Ovary (tissue), 9 donors: ENCODE results near the gene RGS1. TPM values are rescaled to one million over a fixed set of nuclear protein-coding genes. Genes with fewer than 3 reads are reported as not detected.

Experiments used
- DNase-seq, 5 donors: peaks; one replicate each; pipeline ENCODE4 v3.0.0-alpha.2; 2019 to 2020
- H3K27ac ChIP-seq, 2 donors: fragments of 200-600 bp; one replicate each; pipeline versions ENCODE4 v1.5.1 to v1.8.0; 2019 to 2022
- H3K27me3 ChIP-seq: fragments of 200-600 bp; one replicate; pipeline ENCODE4 v1.8.0; 2022
- H3K36me3 ChIP-seq: fragments of 200-600 bp; sonication (generic); one replicate; pipeline ENCODE4 v1.5.1; 2019
- H3K4me1 ChIP-seq: one replicate; pipeline ENCODE4 v1.8.1; 2013; ENCODE audit warnings: mild to moderate bottlenecking, moderate library complexity; ENCODE audit not compliant: insufficient read depth
- H3K4me3 ChIP-seq: fragments of 200-600 bp; sonication (generic); one replicate; pipeline ENCODE4 v1.5.1; 2017
- H3K9me3 ChIP-seq, 2 donors: fragments of 200-600 bp in 1 of 2; sonication (generic) in 1 of 2; one replicate each; pipeline versions ENCODE4 v1.5.1 to v1.8.1; 2013 to 2019; ENCODE audit warnings: mild to moderate bottlenecking in 1 of 2, moderate library complexity in 1 of 2
- EP300 ChIP-seq: sonication (generic); formaldehyde crosslinking; IDR thresholded peaks from one replicate; pipeline ENCODE4 v1.6.1; 2017; ENCODE audit warnings: antibody characterized with exemption
- POLR2A ChIP-seq: fragments of 450-650 bp; IDR thresholded peaks from one replicate; pipeline ENCODE4 v1.6.1; 2017; ENCODE audit warnings: antibody characterized with exemption, mild to moderate bottlenecking, moderate library complexity
- WGBS, 3 donors: extraction: QIAGEN DNeasy Blood & Tissue Kit in 1 of 3; methylation state at CpG; one replicate each; pipeline versions ENCODE4 v1.1.5 to v1.1.7; 2013 to 2017; 5-methylcytosine and 5-hydroxymethylcytosine counted together
- intact Hi-C, 4 donors: fragments of 100-400 bp; cut with DNase I; formaldehyde crosslinking; loops; one replicate each; pipeline versions ENCODE4 v1.11.0 to v1.15.1; 2022 to 2023
- polyA plus RNA-seq, 2 donors: library from polyadenylated mRNA; stranded (reverse); fragments of 200-250 nt in 1 of 2; fragments of 350-450 nt in 1 of 2; fragmentation: Illumina TruSeq in 1 of 2; extraction: RNeasy Lipid Tissue Mini Kit (QIAGEN cat#74804) in 1 of 2; gene quantifications; one replicate each; pipeline ENCODE4 v1.2.3, GENCODE V29; 2013 to 2014
- total RNA-seq, 7 donors: library from RNA; depleted of rRNA in 2 of 7; stranded (reverse); fragments of >200 nt in 2 of 7; fragmentation: NEBNext Ultra II Directional in 3 of 7; extraction: Animal tissue kit (Norgen Biotek cat#: 25700) in 3 of 7; gene quantifications; one replicate each; pipeline versions ENCODE4 v1.1.0 to v1.2.4, GENCODE V29; 2016 to 2023
- TF ChIP-seq, protein P1 (sequence below), 3 donors: fragments of 450-650 bp in 2 of 3; fragments of 200-600 bp in 1 of 3; IDR thresholded peaks; one replicate each; pipeline versions ENCODE4 v1.5.1 to v1.8.0; 2016 to 2022; ENCODE audit warnings: antibody characterized with exemption in 3 of 3, mild to moderate bottlenecking in 1 of 3
- donor health status: DM: no; HTN: no; CAD: no; lungs with moderate emphysema.
- donor health status: DM: no; HTN: no; CAD: no.
- donor health status: Bipolar disorder and iron deficiency.
- donor health status: DM: yes; HTN: yes; CAD: no.
- donor health status: DM: no; HTN: no; CAD: no.
- donor health status: DM: yes; HTN: yes; CAD: no.

The RGS1 gene
- total and polyA plus RNA-seq, 9 donors: 7.5 to 129 (median 17.0) TPM

DNA sequence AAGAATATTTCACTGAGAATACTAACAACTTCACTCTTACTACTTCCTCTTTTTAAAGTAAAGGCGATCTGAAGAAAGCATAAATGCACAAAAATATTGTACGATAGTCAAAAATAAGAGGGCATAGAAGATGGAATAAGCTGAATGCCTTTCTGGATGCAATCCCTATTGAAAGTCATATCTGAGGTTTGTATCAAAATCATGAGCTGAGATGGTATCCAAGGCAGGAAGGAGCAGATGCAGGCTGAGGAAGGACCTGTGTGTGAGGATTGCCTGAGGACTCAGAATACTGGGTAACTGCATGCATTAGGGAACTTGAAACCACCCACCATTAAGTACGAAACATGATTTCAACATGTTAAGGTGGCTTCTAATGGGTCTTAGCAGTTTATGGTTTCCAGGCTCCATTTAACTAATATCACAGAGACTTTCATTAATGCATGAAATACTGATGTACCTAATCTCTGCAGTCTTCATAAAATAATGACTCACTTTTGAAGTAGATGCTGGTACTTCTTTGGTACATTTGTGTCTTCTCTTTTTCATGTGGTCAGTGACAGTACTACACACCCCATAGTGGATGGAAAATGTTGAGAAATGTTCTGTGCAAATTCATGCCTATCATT is 29.6 kb upstream of the RGS1 start:
- H3K27me3 ChIP-seq: no peaks in the 10 kb centered on the region
- no peaks in the 10 kb centered on the region for H3K4me1 ChIP-seq
- DNase-seq: no peak
- intact Hi-C loops: no loop called here
- WGBS, 3 donors: 95 to 97% (median 96%) methylated on average over 3 of the region's 3 CpGs
- no peaks in the 10 kb centered on the region for H3K9me3 ChIP-seq
- no peak for TF ChIP-seq EP300
- TF ChIP-seq, protein P1, sequence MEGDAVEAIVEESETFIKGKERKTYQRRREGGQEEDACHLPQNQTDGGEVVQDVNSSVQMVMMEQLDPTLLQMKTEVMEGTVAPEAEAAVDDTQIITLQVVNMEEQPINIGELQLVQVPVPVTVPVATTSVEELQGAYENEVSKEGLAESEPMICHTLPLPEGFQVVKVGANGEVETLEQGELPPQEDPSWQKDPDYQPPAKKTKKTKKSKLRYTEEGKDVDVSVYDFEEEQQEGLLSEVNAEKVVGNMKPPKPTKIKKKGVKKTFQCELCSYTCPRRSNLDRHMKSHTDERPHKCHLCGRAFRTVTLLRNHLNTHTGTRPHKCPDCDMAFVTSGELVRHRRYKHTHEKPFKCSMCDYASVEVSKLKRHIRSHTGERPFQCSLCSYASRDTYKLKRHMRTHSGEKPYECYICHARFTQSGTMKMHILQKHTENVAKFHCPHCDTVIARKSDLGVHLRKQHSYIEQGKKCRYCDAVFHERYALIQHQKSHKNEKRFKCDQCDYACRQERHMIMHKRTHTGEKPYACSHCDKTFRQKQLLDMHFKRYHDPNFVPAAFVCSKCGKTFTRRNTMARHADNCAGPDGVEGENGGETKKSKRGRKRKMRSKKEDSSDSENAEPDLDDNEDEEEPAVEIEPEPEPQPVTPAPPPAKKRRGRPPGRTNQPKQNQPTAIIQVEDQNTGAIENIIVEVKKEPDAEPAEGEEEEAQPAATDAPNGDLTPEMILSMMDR (IDR thresholded peaks at IDR 0.05): no peak
- no peak for TF ChIP-seq POLR2A
- no peaks in the 10 kb centered on the region for H3K36me3 ChIP-seq
- H3K27ac ChIP-seq: no peak overlapping the region
- H3K4me3 ChIP-seq: no peak overlapping the region

DNA sequence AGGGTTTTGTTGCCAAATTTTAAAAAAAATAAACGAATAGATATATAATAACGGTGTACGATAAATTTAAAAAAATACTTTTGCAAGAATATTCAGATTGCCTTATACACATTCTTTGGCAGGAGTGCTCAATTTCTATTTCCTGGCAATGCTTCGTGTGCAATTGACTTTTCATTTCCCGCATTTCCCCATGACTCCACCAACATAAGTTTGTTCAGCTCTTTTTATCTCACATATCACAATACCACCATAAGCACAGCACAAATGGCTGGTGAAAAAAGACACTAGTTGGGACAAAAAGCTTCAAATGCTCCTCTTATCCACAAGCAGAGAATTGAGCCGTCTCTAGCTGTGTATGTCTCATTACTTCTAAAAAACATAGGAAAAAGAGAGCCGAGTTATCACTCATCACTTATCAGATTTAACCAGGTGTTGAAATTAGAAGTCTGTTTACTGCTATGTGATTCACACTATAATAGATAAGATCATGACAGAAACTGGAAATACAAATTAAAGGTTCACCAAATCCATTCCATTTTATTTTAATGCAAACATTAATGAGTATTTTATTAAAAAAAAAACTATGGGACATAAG is 28.9 kb upstream of the RGS1 start:
- no peak overlapping the region for H3K27ac ChIP-seq
- H3K4me1 ChIP-seq: no peaks in the 10 kb centered on the region
- no peaks in the 10 kb centered on the region for H3K27me3 ChIP-seq
- TF ChIP-seq, protein P1 (IDR thresholded peaks at IDR 0.05): no peak
- TF ChIP-seq POLR2A (no peak), EP300 (no peak)
- no peak overlapping the region for H3K4me3 ChIP-seq
- no peak for DNase-seq
- H3K9me3 ChIP-seq: no peaks in the 10 kb centered on the region
- intact Hi-C loops: no loop called here
- 57 to 72% (median 57%) methylated on average over 7 of the region's 7 CpGs for WGBS, 3 donors
- H3K36me3 ChIP-seq: no peaks in the 10 kb centered on the region

DNA sequence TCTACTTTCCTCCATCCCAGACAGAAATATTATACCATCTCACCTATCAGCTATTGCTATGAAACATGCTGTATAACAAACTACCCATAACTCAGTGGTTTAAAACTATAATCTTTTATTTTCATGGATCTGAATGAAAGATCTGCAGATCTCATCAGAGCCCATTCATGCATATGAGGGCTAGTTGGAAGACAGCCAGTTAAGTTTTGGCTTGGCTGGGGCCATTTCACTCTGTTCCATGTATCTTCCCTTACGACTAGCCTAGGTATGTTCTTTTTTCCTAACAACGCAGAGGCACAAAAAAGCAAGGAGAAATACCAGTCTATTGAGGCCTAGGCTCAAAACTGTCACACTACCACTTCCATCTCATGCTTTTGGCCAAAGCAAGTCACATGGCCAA is 28.1 kb upstream of the RGS1 start:
- WGBS, 3 donors: 90 to 95% (median 92%) methylated on average over 2 of the region's 2 CpGs
- Histone ChIP-seq H3K36me3 (no peaks in the 10 kb centered on the region), H3K27me3 (no peaks in the 10 kb centered on the region), H3K4me1 (no peaks in the 10 kb centered on the region), H3K27ac (no peak overlapping the region), H3K4me3 (no peak overlapping the region), H3K9me3 (no peaks in the 10 kb centered on the region)
- TF ChIP-seq POLR2A (no peak), EP300 (no peak)
- TF ChIP-seq, protein P1 (IDR thresholded peaks at IDR 0.05): no peak
- intact Hi-C loops: no loop called here
- DNase-seq: no peak

DNA sequence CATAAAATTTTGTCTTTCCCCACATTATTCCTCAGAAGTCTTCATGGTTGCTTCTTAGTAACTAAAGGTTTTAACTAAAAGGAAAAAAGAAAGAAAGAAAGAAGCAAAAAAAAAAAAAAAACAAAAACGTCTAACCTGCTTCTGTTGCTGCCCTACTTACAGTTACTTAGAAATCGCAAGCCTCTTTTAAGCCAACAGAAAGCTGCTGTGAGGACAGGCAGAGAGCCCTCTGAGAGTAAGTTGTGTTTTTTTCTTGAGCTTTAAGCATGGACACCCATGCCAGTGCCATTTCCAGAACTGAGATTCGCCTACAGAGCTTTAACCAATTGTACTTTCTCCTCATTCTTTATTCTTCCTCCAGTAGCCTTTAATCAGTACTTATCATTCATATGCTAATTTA is 25.6 kb upstream of the RGS1 start:
- no peaks in the 10 kb centered on the region for H3K27me3 ChIP-seq
- TF ChIP-seq, protein P1 (IDR thresholded peaks at IDR 0.05): no peak
- TF ChIP-seq EP300 (no peak), POLR2A (no peak)
- no peaks in the 10 kb centered on the region for H3K9me3 ChIP-seq
- WGBS, 3 donors: 78 to 87% (median 79%) methylated on average over 3 of the region's 3 CpGs
- no peaks in the 10 kb centered on the region for H3K4me1 ChIP-seq
- H3K4me3 ChIP-seq: no peak overlapping the region
- DNase-seq: no peak
- intact Hi-C loops: no loop called here
- H3K36me3 ChIP-seq: no peaks in the 10 kb centered on the region
- no peak overlapping the region for H3K27ac ChIP-seq
